DMS79 treated with DMSO at 0.1 percent for 48 hours (cell line): Measurements from ENCODE around the gene ATF3.
A peak's percentile ranks its signal among the peaks of the same experiment; 100 is the strongest.

ENCODE experiments used
- DNase-seq: peaks from one replicate; lab custom pipeline; 2025; lab: John Stamatoyannopoulos, UW

The ATF3 gene

DNA sequence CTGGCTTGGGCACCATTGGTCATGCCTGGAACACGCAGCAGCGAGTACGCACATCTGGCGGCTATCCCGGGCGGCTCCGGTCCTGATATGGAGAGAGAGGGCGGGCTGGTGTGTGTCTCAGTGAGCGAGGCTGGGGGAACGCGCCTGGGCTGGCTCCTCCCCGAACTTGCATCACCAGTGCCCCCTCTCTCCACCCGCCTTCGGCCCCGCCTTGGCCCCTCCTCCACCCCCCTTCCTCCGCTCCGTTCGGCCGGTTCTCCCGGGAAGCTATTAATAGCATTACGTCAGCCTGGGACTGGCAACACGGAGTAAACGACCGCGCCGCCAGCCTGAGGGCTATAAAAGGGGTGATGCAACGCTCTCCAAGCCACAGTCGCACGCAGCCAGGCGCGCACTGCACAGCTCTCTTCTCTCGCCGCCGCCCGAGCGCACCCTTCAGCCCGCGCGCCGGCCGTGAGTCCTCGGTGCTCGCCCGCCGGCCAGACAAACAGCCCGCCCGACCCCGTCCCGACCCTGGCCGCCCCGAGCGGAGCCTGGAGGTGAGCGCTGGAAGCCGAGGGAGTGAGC is at the start of gene ATF3:
Gene ATF3 (plus strand): TSS at position 370 of the 567 bp plus-strand sequence. CDS start 6,261 bp downstream, outside the sequence.
- DNase-seq, result peak; percentile 97

DNA sequence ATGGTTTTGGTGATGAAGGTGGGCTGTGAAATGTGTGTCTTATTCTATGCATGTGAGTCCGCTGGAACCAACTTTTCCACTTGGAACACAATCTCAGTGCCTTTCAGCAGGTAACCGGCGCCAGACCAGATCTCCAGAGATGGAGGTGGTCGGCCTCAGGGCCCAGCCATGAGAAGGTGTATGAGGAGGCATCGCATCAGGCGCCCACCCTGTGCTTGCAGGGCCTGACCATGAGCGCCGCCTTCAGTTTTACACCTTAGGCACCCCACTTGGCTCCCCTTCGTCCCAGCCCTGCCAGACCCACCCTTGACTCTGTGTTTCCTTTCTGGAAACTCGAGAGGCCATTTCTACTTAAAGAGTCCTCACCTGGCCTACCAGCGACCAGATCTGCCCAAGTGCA is 48.6 kb upstream of the ATF3 start:
- DNase-seq, result no peak

- DNase-seq, result no peak
Measured at GRCh38 chr1:212560933-212561460, 47.6 kb upstream of the ATF3 start.

DNA sequence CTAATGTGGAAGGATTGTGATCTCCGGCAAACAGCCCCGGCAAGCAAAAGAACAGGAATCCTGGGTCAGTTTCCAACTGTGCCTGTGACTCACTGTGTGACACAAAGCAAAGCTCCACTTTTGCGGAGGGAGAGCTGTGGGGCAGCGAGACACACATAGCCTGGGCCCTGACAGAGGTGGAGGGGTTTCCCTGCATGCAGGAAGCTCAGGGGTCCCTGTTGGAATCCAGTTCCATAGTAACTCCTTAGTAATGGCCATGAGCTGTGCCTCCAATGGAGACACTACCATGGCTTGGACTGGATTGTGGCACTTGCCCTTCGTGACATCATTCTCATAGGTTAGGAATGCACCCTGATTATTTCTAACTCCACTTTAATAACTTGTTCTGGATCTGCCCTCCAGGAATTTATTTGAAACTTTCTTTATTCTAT is 47.0 kb upstream of the ATF3 start:
- DNase-seq, result no peak

DNA sequence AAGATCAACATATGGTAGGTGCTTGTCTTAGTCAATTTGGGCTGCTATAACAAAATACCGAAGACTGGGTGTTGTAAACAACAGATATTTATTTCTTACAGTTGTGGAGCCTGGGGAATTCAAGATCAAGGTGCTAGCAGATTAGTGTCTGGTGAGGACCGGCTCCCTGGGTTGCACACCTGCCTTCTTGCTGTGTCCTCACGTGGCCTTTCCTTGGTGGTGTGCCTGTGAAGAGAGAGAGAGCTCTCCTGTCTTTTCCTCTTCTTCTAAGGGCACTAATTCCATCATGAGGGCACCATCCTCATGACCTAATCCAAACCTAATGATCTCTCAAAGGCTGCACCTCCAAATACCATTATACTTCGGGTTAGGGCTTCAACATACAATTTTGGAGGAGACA is 45.8 kb upstream of the ATF3 start:
- DNase-seq, result no peak

DNA sequence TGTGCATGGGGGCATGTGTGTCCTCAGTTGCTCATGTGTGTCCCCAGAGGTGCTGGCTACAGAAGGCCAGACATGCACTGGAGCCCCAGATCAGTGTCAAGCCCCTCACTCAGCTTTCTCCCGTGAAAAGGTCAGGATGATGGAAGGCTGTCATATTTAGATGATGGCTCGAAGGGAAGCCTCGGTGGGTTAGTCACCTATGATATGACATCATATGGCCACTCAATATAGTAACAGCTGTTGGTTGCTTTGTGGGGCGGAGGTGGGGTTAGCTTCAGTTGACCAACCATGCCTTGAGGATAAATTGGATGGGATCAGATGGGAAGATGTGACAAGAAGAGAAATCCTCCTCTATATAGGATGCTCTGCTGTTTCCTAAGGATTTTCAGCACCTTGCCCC is 43.5 kb upstream of the ATF3 start:
- no peak for DNase-seq

- no peak for DNase-seq
Measured at GRCh38 chr1:212565571-212566305, 42.8 kb upstream of the ATF3 start.

DNA sequence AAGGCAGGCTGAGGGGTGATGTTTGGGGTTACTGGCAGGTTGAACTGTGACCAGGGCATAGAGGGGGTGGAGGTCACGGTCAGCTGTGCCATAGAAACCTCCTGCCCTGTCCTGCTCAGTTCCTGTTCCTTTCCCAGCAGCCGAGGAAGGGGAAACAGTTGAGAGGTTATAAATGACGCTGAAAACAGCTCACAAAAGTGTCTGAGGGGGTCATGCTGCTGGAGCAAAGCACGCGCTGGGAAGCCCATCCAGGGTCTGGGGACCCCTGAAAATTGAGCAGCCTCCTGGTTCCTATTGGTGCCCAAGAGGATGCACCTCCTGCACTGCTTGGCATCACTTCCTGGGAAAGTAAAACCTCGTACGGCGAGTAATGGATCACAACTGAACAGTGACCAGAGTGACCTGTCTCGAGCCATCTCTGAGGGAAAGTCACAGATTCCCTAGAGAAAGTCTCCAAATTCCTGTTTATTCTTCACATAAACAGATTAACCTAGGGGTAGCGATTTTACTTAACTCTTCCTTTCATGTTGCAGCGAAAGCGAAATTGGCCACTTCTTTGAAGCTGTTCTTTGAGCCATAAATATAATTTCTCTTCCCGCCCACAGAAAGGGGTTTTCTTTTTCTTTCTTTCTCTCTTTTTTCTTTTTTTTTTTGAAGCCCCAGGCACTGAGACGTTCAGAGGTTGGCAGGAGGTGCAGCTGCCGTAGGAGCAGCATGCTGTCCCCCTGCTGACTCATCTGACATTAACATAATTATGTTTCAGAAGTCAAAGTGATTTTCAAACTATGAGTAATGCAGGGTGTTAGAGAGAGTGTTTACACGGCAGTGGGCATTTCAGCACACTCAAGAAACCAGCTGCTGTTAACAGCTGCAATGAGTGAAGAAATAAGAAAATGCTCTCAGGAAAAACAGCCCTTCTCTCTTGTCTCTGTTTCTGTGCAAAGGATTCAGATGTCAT is 41.8 kb upstream of the ATF3 start:
- peak; percentile 71 for DNase-seq

DNA sequence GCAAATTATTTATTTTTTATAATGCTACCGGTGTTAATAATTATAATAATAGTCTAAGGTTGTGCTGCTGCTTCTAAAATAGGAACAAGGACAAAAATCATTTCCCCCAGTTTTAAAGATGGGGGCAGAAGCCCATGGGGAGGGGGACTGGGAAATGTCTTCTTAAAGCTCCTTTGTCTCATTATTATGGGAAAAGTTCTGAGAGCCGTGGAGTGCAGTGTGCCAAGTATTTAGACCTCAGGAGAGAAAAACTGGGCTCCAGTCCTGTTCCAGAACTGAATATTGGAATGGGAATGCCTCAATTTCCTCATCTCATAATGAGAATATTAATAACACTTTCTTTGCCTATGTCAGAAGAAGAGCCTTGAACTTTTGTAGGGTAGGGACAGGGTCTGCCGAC is 40.9 kb upstream of the ATF3 start:
- DNase-seq, result no peak

DNA sequence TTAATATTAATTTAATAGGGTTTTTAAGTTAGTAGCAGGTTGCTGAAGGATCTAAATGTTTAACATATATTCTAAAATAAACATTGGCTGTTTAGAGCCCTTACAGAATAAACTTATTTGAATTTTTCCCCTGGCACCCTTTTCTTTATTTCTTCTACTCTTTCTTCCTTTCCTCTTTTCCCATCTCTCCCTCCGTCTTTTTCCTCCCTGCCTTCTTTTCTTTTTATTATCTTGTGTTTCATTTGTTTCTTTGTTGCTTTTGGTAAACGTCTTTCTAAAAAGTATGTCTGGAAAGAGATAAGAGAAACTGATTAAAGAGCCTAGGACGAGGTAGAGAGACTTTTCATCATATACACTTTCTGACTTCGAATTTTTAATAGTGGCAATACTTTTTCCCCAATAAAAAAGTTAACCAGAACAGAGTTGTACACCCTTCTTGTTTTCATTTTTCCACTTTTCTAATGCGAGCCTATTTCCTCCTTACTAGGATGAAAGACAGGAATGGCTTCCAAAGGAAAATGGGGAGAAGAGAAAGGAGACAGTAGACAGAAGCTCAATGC is 39.5 kb upstream of the ATF3 start:
- DNase-seq, result no peak

DNA sequence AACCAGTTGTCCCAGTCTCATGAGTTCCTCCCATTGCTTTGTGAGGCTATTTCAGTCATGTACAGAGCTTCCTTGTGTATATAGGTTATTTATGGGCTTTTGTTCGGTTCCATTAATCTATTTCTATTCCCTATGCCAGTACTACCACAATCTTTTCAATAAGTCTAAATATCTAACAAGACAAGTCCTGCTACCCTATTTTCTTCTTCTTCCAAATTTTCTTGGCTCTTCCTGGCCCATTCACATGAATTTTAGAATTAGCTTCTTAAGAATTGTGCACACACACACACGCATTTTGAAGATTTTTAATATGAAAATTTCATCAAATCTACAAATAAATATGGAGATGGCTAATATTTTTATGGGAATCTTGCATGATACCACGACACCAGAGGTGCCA is 33.8 kb upstream of the ATF3 start:
- DNase-seq, result no peak

DNA sequence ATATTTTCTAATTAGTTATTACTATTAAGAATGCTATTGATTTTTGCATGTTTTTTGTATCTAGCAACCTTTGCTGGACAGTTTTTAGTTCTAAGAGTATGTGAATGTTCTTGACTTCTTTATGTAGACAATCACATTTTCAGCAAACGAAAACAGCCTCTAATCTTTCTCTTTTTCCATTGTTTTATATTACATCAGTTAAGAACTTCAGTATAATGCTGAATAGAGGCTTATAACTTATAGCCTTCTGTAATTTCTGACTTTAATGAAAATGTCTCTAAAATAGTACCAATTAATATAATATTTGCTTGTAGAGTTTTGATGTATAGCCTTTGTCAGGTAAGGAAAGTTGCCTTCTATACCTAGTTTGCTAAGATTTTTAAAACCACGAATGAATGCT is 33.2 kb upstream of the ATF3 start:
- no peak for DNase-seq

GRCh38 chr1:212578041-212578440 is 30.5 kb upstream of the ATF3 start:
- DNase-seq, result no peak

DNA sequence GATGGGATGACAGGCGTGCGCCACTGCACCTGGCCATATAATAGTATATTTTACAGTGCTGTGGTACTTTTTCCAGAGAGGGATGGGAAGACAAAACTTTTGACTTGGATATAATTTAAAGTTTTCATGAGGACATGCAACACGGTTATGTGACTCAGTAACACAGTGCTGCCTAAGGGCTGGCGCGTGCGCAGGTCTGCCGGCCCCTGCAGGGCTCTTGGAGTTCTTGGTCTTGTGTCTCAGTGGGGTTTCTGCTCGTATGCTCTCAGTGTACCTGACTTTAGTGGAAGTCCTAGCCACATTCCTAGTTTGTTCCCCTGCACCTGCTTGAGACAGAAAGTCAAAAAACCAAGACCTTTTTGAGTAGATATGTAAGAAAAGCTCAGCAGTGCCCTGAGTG is 27.5 kb upstream of the ATF3 start:
- DNase-seq, result no peak

- DNase-seq, result no peak
Measured at GRCh38 chr1:212582291-212582690, 26.3 kb upstream of the ATF3 start.

- no peak for DNase-seq
Measured at GRCh38 chr1:212582808-212583615, 25.5 kb upstream of the ATF3 start.

GRCh38 chr1:212583643-212584042 is 24.9 kb upstream of the ATF3 start:
- DNase-seq, result no peak

DNA sequence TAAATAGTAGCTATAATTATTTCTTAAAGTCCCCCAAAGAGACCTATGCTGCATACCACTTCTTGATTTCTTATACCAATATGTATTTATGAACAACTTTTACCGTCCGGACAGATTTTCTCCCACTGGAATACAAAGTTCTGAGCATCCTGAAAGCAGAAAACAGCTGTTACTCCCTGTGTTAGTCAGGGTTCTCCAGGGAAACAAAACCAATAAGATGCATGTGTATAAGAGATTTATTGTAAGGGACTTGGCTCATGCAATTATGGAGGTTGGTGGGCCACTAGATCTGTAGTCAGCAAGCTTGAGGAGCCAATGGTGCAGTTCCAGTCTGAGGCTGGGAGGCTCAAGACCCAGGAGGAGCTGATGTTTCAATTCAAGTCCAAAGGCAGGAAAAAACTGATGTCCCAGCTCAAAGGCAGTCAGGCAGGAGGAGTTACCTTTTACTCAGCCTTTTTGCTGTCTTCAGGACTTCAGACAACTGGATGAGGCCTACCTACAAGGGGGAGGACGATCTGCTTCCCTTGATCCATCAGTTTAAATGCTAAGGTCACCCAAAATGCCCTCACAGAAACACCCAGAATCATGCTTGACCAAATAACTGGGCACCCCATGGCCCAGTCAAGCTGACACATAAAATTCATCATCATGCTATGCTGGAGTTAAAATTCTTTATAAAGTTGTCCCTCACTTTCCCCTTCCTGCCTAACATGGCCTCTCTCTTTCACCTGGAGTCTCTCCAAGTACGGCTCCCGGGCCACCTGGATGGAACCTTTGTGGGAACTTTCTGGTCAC is 24.3 kb upstream of the ATF3 start:
- DNase-seq, result no peak

- no peak for DNase-seq
Measured at GRCh38 chr1:212585210-212585609, 23.4 kb upstream of the ATF3 start.

DNA sequence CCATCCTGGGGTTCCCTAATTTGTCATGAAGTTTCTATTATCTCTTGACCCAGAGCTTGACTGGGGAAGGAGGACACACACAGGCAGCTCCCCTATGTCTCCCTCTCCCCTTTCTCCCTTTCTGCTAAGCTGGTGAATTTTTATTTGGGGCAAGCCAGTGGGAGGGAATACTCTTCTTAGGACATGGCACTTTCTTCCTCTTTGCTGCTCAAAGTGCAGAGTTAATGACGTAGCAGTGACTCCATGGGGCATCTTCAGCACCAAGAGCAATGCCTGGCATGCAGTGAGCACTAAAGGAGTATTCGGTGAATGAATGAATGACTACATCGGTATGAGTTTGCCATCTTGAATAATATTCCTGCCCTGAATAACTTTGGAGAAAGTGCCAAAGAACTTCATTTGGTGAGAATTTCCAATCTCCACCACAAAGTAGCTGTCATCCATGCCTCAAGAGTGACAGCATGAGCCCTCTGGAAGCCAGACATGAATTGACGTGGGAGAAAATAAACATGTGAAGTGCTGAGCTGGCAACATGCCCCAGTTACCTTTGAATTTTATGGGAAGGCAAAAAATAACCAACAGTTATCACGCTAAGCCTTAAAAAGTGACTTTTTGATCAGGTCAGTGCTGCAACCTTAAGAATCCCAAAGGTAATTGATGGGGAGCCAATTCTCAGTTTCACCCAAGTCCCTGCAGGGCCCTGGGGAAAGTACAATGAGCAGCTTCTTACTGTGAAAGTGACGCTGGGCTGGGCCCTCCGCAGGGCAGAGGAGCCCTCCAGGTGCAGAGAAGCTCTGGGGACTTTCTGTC is 22.1 kb upstream of the ATF3 start:
- DNase-seq, result no peak
